Stimulated activated CD4-positive, alpha-beta T cell treated with anti-CD3 and anti-CD28 coated beads, TNF-alpha, amount 100 ng/mL, for 4 hours (primary cell): ENCODE results near the gene GATC.

ENCODE experiments used
- DNase-seq, 3 experiments: peaks; one replicate each; pipeline ENCODE4 v3.0.0-alpha.2; 2020; ENCODE audit warnings: low read depth in 3 of 3

The GATC gene

DNA sequence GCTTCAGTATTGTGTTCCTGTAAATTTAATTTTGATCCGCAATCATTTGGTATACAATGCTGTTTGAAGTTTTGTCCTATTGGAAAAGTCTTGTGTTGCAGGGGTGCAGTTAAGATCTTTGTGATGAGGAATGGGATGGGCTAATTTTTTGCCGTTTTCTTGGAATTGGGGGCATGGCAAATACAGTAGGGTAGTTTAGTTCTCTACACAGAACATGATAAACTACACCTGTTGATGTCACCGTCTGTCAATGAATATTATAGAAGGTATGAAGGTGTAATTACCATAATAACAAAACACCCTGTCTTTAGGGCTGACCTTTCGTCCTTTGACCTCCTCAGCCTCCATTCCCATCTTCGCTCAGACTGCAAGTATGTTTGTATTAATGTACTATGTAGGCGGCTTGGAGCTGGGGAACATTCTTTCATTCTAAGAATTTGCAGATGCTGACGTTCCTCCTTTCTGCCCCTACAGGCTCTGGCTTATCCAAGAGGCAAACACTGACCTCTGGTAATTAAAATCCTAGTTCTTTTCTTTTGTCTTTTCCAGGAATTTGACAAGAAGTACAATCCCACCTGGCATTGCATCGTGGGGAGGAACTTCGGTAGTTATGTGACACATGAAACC lies 51.4 kb downstream of the GATC start:
- DNase-seq = no peak

DNA sequence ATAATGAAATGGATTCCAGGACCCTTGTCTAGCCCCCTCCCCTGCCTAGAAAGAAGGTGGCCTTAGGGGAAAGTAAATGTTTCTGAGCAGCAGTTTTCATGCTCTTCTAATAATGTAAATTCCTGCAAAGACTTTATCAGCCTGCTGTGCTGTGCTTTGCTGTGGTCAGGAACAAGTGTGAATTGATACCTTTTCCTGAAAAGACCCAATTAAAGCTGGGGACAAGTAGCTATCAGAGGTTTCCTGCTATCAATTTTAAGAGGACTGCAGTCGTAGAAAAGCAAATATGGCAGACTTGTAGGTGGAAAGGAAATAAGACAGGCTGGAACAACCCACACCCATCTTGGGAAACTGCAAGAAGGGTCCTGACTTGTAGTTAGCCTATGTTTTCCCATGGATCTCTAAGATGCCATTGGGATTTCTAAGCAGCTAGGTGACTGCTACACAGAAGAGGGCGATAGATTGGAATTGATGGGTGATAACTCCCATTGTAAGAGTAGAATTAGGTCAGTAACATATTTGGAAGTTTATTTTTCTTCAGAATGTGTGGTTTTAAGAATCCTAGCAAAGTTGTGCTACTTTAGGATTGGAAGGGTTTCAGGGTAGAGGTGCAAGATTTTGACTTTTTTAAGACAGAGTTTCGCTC lies 52.7 kb downstream of the GATC start:
- no peak for DNase-seq

DNA sequence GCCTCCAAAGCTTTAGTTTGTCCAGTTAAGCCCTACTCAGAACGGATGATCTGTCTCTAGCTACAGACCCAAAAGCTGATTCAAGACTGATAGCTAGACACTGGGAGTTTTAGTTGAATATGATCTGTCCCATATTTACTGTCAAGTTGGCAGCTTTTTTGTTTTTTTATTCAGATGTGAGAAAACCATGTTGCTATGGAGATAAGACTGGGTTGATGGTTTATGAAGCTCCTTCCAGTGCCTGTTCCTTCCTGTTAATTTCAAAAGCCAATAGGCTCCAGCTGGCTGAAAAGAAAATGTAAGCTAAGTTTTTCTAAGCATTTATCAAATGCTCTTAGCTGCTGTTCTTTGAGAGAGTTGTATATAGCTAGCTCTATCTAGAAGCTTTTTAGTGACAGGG lies 54.3 kb downstream of the GATC start:
- no peak for DNase-seq

DNA sequence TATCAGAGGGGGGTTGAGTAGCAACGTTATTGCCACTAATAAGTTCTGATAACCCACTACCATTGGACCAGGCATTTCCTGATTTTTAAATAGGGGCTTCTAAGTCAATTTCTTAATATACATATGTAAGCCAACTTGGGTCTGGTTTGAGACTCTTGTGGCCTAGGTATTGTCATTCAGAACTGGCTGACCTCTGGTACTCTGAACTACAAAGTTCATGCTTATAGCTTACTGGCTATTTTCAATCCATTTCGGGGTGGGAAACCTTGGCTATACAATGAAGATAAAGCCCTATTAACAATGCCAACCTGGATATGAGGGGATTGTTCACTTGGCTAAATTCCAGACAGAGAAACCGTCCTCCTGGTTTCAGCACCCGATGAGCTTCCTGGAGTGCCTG lies 58.3 kb downstream of the GATC start:
- DNase-seq = no peak

DNA sequence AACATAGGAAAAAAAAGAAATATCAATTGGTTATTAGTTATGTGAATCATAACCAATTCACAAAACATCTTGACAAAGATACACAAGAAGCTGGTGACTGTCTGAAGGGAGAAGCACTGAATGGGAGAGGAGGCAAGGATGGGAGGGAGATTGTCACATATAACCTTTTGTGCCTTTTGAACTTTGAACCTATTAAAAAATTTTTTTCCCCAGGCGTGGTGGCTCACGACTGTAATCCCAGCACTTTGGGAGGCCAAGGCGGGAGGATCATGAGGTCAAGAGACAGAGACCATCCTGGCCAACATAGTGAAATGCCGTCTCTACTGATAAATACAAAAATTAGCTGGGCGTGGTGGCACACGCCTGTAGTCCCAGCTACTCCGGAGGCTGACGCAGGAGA lies 62.3 kb downstream of the GATC start:
- DNase-seq = no peak
